Astrocyte (in vitro differentiated cells and primary cell): Measurements from ENCODE around the gene ADAM22.

Source experiments
- CTCF ChIP-seq: IDR thresholded peaks from 2 replicates; pipeline ENCODE4 v1.5.1; 2011; ENCODE audit warnings: low read depth, mild to moderate bottlenecking, inconsistent platforms, low read length, moderate library complexity; ENCODE audit not compliant: insufficient read depth
- EZH2 ChIP-seq: IDR thresholded peaks from 2 replicates; pipeline ENCODE4 v1.6.1; 2012; ENCODE audit warnings: mild to moderate bottlenecking, low read length, inconsistent platforms; ENCODE audit not compliant: insufficient read depth

- peak; percentile 20 for TF ChIP-seq CTCF
- TF ChIP-seq EZH2: no peak
Observed at GRCh38 chr7:88219781-88220747, 286.0 kb downstream of the ADAM22 start, which contains the start of gene SRI.
